ENCODE results near the gene ATG9B.
A peak's percentile ranks its signal among the peaks of the same experiment; 100 is the strongest.

The ATG9B gene

DNA sequence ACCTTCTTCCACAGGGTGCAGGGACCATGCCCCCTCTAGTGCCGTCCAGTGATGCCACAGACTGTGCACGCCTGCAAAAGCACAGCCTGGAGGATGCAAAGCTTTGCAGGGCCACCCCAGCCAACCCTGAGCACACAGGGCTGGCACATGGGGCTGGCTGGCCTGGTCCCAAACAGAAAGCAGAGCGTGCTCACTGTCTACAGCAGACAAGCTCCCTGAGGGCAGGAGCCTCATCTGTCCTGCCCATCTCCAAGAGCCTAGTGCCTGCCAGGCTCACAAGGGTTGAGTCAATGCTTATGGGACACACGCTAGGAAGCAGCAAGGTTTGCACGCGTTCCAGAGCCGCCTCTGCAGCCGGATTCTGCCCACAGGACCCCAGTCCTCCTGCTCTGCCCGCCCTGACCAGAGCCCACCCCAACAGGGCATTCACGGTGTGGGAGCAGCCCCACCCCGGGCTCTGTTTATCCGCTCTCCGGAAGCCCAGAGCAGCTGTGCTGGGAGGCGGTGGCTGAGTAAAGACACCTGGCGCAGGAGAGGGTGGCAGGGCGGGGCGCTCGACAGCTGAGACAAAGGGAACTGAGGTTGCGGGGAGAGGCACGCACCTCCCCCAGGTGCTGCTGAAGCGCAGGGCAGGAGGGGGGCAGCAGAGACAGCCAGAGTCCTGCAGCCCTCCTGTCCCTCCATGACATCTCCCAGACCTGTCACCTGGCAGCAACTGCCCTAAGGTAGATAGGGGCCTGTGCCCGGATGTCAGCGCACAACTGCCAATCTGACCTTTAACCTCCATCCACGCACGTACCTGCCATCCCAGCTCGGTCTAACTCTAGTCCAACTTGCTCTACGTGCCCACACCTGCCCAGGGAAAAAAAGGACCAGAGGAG, 50.5 kb downstream of the ATG9B start:
- DNase-seq (no peak), ATAC-seq (replicated peaks) (peak in 1 of 2 donors; percentile 15)
- Mint-ChIP-seq H3K36me3 (peaks cover 2 to 3% of the 10 kb centered on the region in 2 donors), H3K27me3 (peaks cover 33 to 50% of the 10 kb centered on the region in 2 donors), H3K9me3 (no peaks in the 10 kb centered on the region), H3K4me1 (peaks cover 25 to 35% of the 10 kb centered on the region in 2 donors), H3K27ac (no peak overlapping the region), H3K4me3 (peak overlapping the region; percentile 88 to 92)

DNA sequence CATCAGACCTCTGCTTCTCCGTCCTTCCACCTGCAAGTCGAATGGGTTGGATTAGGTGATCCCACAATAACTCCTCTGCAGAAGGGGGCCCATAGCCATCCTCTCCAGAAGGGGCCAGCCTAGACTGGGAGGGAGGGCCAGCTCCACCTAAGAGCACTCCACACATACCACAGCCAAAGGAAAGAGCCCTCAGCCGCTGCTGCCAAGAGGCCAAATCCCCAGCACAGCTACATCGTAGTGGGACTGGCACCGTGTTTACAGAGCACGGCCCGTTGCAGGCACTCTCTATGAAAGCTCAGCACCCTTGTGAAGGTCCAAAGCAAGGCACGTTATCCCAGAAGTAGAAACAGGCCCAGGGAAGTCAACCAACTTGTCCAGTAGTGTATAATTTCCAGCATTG, 51.6 kb downstream of the ATG9B start:
- Mint-ChIP-seq H3K9me3 (no peaks in the 10 kb centered on the region), H3K4me1 (peaks cover 20 to 30% of the 10 kb centered on the region in 2 donors), H3K36me3 (peaks cover 0 to 3% of the 10 kb centered on the region in 2 donors), H3K4me3 (no peak overlapping the region), H3K27ac (no peak overlapping the region), H3K27me3 (peaks cover 32 to 54% of the 10 kb centered on the region in 2 donors)
- DNase-seq (no peak), ATAC-seq (replicated peaks) (no peak)

DNA sequence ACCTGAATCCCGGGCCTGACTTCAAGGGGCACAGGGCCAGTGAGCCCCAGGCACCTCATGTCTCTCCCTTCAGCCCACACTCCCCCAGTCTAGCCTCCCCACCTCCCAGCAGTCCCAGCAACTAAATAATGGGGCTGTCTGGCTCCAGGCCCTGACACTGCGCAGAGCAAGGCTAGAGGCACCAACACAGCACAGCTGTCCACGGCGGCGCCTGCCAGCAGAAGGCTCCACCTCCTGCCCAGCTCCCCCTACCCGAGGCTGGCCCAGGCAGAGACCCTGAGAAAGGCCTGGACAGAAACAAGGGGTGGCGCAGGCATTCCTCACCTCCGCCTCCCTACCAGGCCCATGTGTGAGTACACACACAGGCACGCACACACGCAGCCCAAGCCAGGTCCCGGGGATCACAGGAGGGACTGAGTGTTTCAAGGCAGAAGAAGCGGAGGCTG, 52.2 kb downstream of the ATG9B start:
- no peaks in the 10 kb centered on the region for H3K9me3 Mint-ChIP-seq
- peaks cover 31 to 54% of the 10 kb centered on the region in 2 donors for H3K27me3 Mint-ChIP-seq
- DNase-seq (no peak), ATAC-seq (replicated peaks) (no peak)
- H3K36me3 Mint-ChIP-seq = peaks cover 0 to 3% of the 10 kb centered on the region in 2 donors
- peaks cover 16 to 24% of the 10 kb centered on the region in 2 donors for H3K4me1 Mint-ChIP-seq
- H3K27ac Mint-ChIP-seq = no peak overlapping the region
- H3K4me3 Mint-ChIP-seq = no peak overlapping the region

DNA sequence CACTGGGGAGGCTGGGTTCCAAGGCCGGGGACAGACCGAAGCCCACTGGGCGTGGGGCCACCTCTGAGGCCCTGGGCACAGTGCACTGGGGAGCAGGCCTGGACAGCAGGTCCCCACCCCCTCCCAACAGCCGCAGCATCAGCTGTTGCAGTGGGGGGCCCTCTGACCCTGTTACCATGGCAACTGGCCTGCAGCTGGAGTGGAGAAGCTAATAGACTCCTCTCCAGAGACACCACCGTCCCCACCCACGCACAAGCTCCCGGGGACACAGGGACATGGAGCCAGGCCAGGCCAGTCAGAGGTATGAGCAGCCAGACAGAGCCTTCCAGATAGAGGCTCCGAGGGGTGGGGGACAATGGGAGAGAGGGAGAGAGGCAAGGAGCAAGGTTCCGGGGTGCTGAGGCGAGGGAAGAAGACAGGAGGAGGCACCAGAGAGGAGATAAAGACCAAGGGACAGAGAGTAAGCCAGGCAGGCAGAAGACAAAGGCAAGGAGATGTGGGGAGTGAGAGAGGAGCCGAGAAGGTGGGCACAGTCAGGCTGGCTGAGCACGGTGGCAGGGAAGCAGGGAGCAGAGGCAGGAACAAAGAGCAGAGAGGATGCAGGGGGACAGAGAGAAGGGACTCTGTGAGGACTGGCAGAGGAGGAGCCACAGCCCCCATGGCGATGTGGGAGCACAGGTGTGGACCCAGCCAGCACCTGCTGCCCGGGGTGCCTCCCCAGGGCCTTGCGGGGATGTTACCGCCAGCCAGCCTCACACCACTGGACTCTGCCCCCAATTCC, 52.9 kb downstream of the ATG9B start:
- ATAC-seq (replicated peaks) (no peak), DNase-seq (no peak)
- Mint-ChIP-seq H3K27ac (no peak overlapping the region), H3K27me3 (peaks cover 25 to 48% of the 10 kb centered on the region in 2 donors), H3K4me3 (no peak overlapping the region), H3K9me3 (no peaks in the 10 kb centered on the region), H3K4me1 (peaks cover 11 to 18% of the 10 kb centered on the region in 2 donors), H3K36me3 (no peaks in the 10 kb centered on the region)

DNA sequence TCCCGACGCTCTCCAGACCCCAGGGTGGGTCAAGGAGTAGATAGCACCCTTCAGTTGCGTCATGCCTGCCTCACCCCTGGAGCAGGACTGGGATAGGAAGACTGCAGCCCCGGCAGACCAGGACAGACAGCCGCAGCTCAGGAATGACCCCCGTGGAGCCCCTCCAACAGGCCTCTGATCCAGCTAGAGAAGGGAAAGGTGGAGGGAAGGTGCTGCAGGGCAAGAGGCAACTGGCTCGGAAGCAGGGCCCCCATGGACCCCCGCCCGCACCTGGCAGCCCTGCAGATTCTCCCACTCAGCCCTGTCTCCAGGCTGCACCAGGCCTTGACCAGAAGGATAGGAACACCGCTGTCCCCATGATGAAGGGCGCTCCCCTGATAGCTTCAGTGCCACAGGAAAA, 53.9 kb downstream of the ATG9B start:
- Mint-ChIP-seq H3K36me3 (no peaks in the 10 kb centered on the region), H3K27me3 (peaks cover 17 to 45% of the 10 kb centered on the region in 2 donors), H3K27ac (no peak overlapping the region), H3K4me1 (peaks cover 11 to 16% of the 10 kb centered on the region in 2 donors), H3K9me3 (no peaks in the 10 kb centered on the region), H3K4me3 (no peak overlapping the region)
- ATAC-seq (replicated peaks) = no peak
- DNase-seq = no peak

DNA sequence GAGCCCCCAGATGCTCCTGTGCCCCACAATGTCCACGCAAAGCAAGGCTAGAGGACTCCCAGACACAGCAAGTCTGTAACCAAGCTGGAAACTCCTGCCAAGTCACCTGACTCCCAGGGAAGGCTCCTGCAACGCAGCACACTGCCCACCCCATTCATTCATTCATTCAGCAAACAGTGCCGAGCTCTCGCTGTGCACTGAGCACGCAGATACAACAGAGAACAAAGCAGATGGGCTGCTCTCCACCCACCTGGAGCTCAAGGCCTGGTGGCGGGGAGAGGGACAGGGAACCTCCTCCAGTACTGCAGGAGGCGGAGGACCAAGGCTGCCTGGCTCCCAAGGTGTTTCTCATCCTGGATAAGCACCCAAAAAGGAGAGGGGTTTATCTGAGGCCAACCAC, 54.8 kb downstream of the ATG9B start:
- Mint-ChIP-seq H3K27ac (no peak overlapping the region), H3K4me3 (no peak overlapping the region), H3K27me3 (peaks cover 21 to 46% of the 10 kb centered on the region in 2 donors), H3K36me3 (no peaks in the 10 kb centered on the region), H3K9me3 (no peaks in the 10 kb centered on the region), H3K4me1 (peaks cover 6 to 9% of the 10 kb centered on the region in 2 donors)
- DNase-seq (no peak), ATAC-seq (replicated peaks) (no peak)

DNA sequence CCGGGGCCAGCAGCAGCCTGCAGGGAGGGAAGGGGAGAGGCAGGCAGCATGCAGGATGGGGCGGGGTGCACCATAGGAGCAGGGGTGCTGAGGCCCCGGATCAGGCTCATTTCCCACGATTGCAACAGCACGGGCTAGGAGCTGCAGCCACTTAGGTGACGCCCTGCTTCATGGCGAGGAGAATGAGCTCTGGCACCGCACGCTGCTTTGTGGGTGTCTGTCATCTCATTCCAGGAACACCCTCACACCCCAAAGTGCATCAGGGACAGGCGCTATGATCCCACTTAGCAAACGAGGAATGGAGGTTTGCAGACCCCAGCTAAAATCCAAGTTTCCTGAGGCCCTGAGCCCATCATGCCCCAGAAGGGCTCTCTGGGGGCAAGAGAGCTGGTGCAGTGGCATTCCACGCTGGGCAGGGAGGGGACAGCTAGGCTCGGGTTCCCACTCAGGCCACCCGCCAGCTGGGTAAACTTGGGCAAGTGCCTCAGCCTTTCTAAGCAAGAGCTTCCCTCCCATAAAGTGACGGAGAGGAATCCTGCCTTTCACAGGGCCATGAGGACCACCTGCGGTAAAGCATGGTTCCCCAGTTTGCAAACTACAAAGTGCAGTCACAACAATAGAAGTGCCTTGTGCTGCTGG, 55.4 kb downstream of the ATG9B start:
- Mint-ChIP-seq H3K4me1 (peaks cover 2 to 4% of the 10 kb centered on the region in 2 donors), H3K36me3 (no peaks in the 10 kb centered on the region), H3K27me3 (peaks cover 24 to 49% of the 10 kb centered on the region in 2 donors), H3K9me3 (no peaks in the 10 kb centered on the region), H3K27ac (no peak overlapping the region), H3K4me3 (no peak overlapping the region)
- no peak for DNase-seq
- ATAC-seq (replicated peaks) = no peak

DNA sequence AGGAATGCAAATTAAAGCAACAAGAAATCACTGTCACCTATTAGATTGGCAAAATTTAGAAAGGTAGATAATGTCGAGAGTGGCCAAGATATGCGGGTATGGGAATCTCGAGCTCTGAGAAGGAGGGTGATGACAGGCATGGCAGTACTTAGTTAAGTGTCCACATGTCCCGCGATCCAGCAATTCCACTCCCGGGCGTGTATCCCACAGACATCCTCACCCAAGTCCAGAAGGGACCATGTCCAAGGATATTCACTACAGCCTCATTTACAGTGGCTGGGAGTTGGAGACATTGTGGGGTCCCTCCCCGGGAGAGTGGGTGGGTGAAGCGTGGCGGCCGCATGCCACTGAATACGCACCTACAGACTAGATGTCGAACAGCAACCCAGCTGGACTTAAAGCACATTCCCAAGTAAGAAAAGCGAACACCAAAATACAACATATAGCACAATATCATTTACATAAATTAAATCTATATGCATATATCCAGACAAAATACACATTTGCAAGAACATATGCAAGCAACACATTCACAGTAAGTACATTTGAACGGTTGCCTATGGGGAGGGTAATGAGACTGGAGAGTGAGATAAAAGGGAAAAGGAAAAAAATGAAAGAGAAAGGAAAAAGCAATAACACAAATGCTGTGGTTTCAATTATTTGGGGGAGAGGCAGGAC, 56.1 kb downstream of the ATG9B start:
- H3K27ac Mint-ChIP-seq = no peak overlapping the region
- H3K4me3 Mint-ChIP-seq = no peak overlapping the region
- H3K9me3 Mint-ChIP-seq = no peaks in the 10 kb centered on the region
- peaks cover under 1 to 4% of the 10 kb centered on the region in 2 donors for H3K4me1 Mint-ChIP-seq
- peaks cover 25 to 52% of the 10 kb centered on the region in 2 donors for H3K27me3 Mint-ChIP-seq
- DNase-seq = no peak
- no peaks in the 10 kb centered on the region for H3K36me3 Mint-ChIP-seq
- ATAC-seq (replicated peaks) = no peak

DNA sequence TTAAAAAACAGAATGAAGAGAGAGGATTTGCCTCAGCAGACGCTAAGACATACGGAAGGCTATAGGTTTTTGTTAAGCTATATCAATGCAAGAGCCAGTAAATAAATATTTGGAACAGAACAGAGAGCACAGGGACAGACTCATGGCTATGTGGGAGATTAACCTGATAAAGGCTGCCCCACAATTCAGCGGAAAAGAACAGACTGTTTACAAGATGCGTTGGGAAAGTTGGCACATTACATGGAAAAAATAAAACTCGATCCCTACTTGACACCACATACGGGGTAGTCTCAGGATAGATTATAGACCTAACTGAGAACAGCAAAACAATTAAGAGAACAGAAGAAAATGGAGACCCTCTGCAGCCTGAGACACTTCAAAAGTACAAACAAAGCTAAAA, 56.9 kb downstream of the ATG9B start:
- ATAC-seq (replicated peaks) (no peak), DNase-seq (no peak)
- no peak overlapping the region for H3K4me3 Mint-ChIP-seq
- H3K9me3 Mint-ChIP-seq = no peaks in the 10 kb centered on the region
- H3K27ac Mint-ChIP-seq = no peak overlapping the region
- peaks cover 9% of the 10 kb centered on the region in 2 donors for H3K4me1 Mint-ChIP-seq
- H3K27me3 Mint-ChIP-seq = peaks cover 34 to 60% of the 10 kb centered on the region in 2 donors
- no peaks in the 10 kb centered on the region for H3K36me3 Mint-ChIP-seq

DNA sequence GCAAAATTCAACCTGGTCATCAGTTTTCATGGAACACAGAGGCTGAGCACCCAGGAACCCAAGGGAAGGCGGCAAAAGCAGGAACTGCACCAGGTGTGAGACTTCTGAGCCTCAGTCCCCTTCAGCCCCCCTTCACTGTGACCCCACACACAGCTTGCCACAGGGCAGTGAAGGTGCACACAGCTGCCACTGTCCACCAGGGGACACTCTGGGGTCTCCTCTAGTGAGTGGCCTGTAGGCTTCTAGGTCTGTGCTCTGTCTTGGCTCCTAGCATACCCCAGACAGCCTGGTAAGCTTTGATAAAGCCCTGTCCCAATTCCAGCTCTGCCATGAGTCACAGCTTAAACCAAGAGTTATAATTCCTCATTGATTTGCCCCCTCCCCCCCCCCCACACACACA, 58.3 kb downstream of the ATG9B start:
- ATAC-seq (replicated peaks) (no peak), DNase-seq (no peak)
- no peak overlapping the region for H3K27ac Mint-ChIP-seq
- H3K36me3 Mint-ChIP-seq = no peaks in the 10 kb centered on the region
- H3K4me1 Mint-ChIP-seq = peaks cover 6 to 11% of the 10 kb centered on the region in 2 donors
- H3K27me3 Mint-ChIP-seq = peaks cover 33 to 72% of the 10 kb centered on the region in 2 donors
- H3K9me3 Mint-ChIP-seq = no peaks in the 10 kb centered on the region
- no peak overlapping the region for H3K4me3 Mint-ChIP-seq

DNA sequence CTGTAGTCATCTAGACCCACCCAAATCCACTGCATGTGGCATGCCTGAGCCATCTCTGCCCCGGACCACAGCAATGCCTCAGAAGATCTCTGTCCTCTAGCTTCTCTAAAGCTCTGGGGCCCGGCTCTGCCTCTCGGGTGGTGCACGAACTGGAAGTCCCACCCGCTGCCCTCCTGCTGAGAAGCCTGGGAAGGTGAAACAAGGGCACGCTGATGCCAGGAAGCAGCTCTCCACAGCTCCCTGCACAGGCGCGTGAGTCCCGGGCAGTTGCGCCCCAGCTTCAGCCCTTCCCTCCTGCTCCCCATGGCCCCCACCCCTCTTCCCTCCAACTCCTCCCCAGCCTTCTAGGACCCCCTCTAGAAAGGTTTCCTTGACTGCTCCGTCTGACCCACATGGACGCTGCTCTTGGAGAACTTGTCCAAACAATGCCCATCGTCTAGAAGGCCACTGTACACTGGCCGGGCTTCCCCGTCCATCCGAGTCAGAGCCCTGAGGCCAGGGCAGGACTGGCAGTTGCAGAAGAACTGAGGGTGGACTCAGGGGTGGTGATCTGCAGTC, 58.9 kb downstream of the ATG9B start:
- Mint-ChIP-seq H3K4me3 (no peak overlapping the region), H3K27ac (no peak overlapping the region), H3K27me3 (peaks cover 36 to 78% of the 10 kb centered on the region in 2 donors), H3K36me3 (no peaks in the 10 kb centered on the region), H3K9me3 (no peaks in the 10 kb centered on the region), H3K4me1 (peaks cover 7 to 11% of the 10 kb centered on the region in 2 donors)
- DNase-seq = no peak
- ATAC-seq (replicated peaks) = no peak

All from stimulated activated naive B cell treated with anti-CD40 and anti-IgM and Interleukin-4, amounts not matched to agents 10 μg/mL and 1 μg/mL and 100 μg/mL, for 72 hours (primary cell).